HepG2 (cell line): ENCODE results near the gene TAGAP. TPM values are rescaled to one million over a fixed set of nuclear protein-coding genes. Genes with fewer than 3 reads are reported as not detected.
A peak's percentile ranks its signal among the peaks of the same experiment; 100 is the strongest.

Experiments used
- ATAC-seq: fragments of 200-7000 bp; cut with Tn5 transposase; 3 replicates; pipeline ENCODE4 v1.9.1; 2020; ENCODE audit warnings: mild to moderate bottlenecking, moderate library complexity
- BruUV-seq: library from RNA; stranded (reverse); fragments of 400-500 nt; replicated peaks from 2 replicates; lab custom pipeline; 2021; lab: Mats Ljungman, UMichigan
- CTCF ChIA-PET: fragments of 300-600 bp; formaldehyde crosslinking; extraction: SDS; loops from one replicate; lab custom pipeline; 2021; ENCODE audit warnings: low total read pairs, inconsistent platforms, low intra/inter-chr PET ratio; lab: Yijun Ruan, JAX
- POLR2A ChIA-PET: fragments of 350-600 bp; sonication (Branson Sonifier 250); formaldehyde crosslinking; loops from one replicate; lab custom pipeline; 2020; ENCODE audit warnings: antibody characterized with exemption, inconsistent platforms; lab: Yijun Ruan, JAX
- DNase-seq: peaks from one replicate; pipeline ENCODE4 v3.0.0-alpha.2; 2015; ENCODE audit warnings: low spot score
- FAIRE-seq: peaks from 3 replicates; lab custom pipeline; 2011; peaks lifted over from hg19 to GRCh38; lab: Jason Lieb, UNC
- H2AFZ ChIP-seq: one replicate; pipeline ENCODE4 v1.6.1; 2011; ENCODE audit warnings: low read length, inconsistent platforms
- H3K27ac ChIP-seq: fragments of 300-600 bp; 3 replicates; pipeline ENCODE4 v1.8.0; 2011; ENCODE audit warnings: mixed run types, mild to moderate bottlenecking, mixed read lengths, low read length, inconsistent platforms; ENCODE audit not compliant: insufficient read depth; ENCODE audit errors: extremely low read length
- H3K27me3 ChIP-seq, 2 experiments: fragments of 200-600 bp in 1 of 2; 2 replicates in 1 of 2; 3 replicates in 1 of 2; pipeline versions ENCODE4 v1.6.0 to v1.8.0; 2011; ENCODE audit warnings: low read length in 2 of 2, mild to moderate bottlenecking in 2 of 2, moderate library complexity in 2 of 2, inconsistent platforms in 1 of 2; ENCODE audit not compliant: insufficient read depth in 2 of 2, control insufficient read depth in 1 of 2
- H3K36me3 ChIP-seq, 2 experiments: fragments of 200-600 bp in 1 of 2; replicated peaks in 1 of 2; 2 replicates in 1 of 2; 3 replicates in 1 of 2; pipeline versions ENCODE4 v1.5.1 to v1.8.0; 2011; ENCODE audit warnings: low read length in 2 of 2, inconsistent platforms in 1 of 2; ENCODE audit not compliant: insufficient read depth in 2 of 2, control insufficient read depth in 1 of 2
- H3K4me1 ChIP-seq: 2 replicates; pipeline ENCODE4 v1.5.1; 2012; ENCODE audit warnings: low read length, inconsistent platforms; ENCODE audit not compliant: insufficient read depth
- H3K4me2 ChIP-seq: 2 replicates; pipeline ENCODE4 v1.6.0; 2011; ENCODE audit warnings: low read depth, low read length, inconsistent platforms
- H3K4me3 ChIP-seq, 3 experiments: fragments of 200-600 bp in 1 of 3; sonication (generic), shearing (Covaris generic) in 1 of 3; replicated peaks in 1 of 3; 2 replicates each; pipeline ENCODE4 v1.5.1; 2011 to 2016; ENCODE audit warnings: low read length in 3 of 3, inconsistent platforms in 2 of 3, low read depth in 2 of 3, mild to moderate bottlenecking in 2 of 3, control low read depth in 1 of 3, mixed read lengths in 1 of 3; ENCODE audit not compliant: insufficient read depth in 1 of 3
- H3K79me2 ChIP-seq: one replicate; pipeline ENCODE4 v1.6.1; 2011; ENCODE audit warnings: low read length, inconsistent platforms; ENCODE audit not compliant: insufficient read depth
- H3K9ac ChIP-seq: 2 replicates; pipeline ENCODE4 v1.6.0; 2011; ENCODE audit warnings: mild to moderate bottlenecking, low read depth, low read length, inconsistent platforms; ENCODE audit not compliant: insufficient read depth
- H3K9me3 ChIP-seq: 2 replicates; pipeline ENCODE4 v1.5.1; 2012; ENCODE audit warnings: mild to moderate bottlenecking, low read length
- H4K20me1 ChIP-seq: 2 replicates; pipeline ENCODE4 v1.6.0; 2011; ENCODE audit warnings: inconsistent platforms, mild to moderate bottlenecking, low read length, moderate library complexity; ENCODE audit not compliant: insufficient read depth
- BORCS8-MEF2B ChIP-seq: sonication (generic); formaldehyde crosslinking; IDR thresholded peaks from 2 replicates; pipeline ENCODE4 v1.8.0; 2022; ENCODE audit warnings: mild to moderate bottlenecking, missing genetic modification reagents
- CBX2 ChIP-seq, 2 experiments: fragments of 200-600 bp in 1 of 2; sonication (generic); formaldehyde crosslinking in 1 of 2; IDR thresholded peaks; 2 replicates each; pipeline versions ENCODE4 v1.7.0 to v1.8.1; 2018 to 2022; ENCODE audit warnings: low read depth in 2 of 2, low read length in 1 of 2, mild to moderate bottlenecking in 1 of 2, missing genetic modification reagents in 1 of 2
- U2AF2 ChIP-seq: fragments of 200-400 bp; formaldehyde crosslinking; IDR thresholded peaks from 2 replicates; pipeline ENCODE4 v1.6.1; 2017; ENCODE audit warnings: low read depth, mild to moderate bottlenecking, low read length
- ZNF17 ChIP-seq: sonication (generic); formaldehyde crosslinking; IDR thresholded peaks from 2 replicates; pipeline ENCODE4 v1.5.0; 2020; ENCODE audit warnings: mild to moderate bottlenecking, missing genetic modification reagents
- WGBS: methylation state at CpG from one replicate; pipeline ENCODE4 v1.1.6; 2017; ENCODE audit warnings: low lambda C conversion rate; 5-methylcytosine and 5-hydroxymethylcytosine counted together
- in situ Hi-C: cut with HindIII; loops from 2 replicates; pipeline ENCODE4 v1.10.0; 2017; ENCODE audit warnings: low pct_unique_long_range_greater_than_20kb; ENCODE audit not compliant: extremely low pct_ligation_motif_present
- intact Hi-C: fragments of 100-400 bp; cut with micrococcal nuclease; formaldehyde crosslinking; loops from one replicate; pipeline ENCODE4 v1.10.0; 2022; ENCODE audit not compliant: unreplicated experiment
- polyA plus RNA-seq, 8 experiments: library from polyadenylated mRNA; depleted of rRNA in 3 of 8; stranded (reverse) in 7 of 8; unstranded in 1 of 8; fragments of >200 nt; fragmentation: Illumina TruSeq in 4 of 8; extraction: Trizol in 4 of 8; gene quantifications; 2 replicates each; pipeline versions ENCODE4 v1.2.1 to v1.2.3, GENCODE V29; 2011 to 2016; ENCODE audit warnings: low read depth in 4 of 8, missing spikeins in 1 of 8, mixed read lengths in 1 of 8; ENCODE audit not compliant: insufficient read depth in 1 of 8
- total RNA-seq, 5 experiments: library from RNA; depleted of rRNA; stranded (reverse); fragments of >200 nt; fragmentation: Illumina TruSeq; extraction: Trizol; gene quantifications; 2 replicates each; pipeline ENCODE4 v1.2.3, GENCODE V29; 2016; ENCODE audit warnings: low read depth in 1 of 5

Gene TAGAP
- total and polyA plus RNA-seq, 2 of the 13 experiments (the other 11 are each of a cell fraction or from before 2014, with no cell fraction given): not detected

DNA sequence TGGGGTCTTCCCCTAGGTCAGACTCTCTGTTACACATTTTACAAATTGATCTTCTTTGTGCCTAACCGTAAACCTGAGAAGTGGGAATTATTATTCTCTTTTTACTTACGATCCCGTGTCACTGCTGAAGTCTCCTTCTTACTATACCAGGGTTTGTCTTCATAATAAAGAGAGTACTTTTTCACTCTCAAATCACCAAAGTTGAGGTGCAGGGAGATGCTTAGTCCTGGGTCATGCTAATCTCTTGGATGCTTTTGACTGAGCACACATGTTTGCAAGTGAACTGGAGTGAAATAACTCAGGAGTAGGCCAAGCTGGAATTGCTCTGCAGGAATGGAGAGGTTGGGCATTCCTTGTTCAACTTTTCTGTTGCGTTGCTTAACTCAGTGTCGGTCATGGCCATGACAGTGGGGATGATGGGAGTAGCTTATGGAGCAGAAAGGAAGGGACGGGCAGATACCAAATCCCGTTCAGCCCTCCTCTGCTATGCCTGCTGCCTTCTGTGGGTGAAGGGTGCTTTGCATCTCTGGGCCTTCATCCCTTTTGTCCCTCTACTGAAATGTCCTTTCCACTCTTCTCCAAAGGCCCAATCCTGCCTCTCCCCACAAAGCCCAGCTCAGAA is 15.2 kb upstream of the TAGAP start:
- Histone ChIP-seq H3K4me3 (no peak overlapping the region), H3K27me3 (peaks cover 5 to 82% of the 10 kb centered on the region in 2 experiments; a peak in 4 of 5 replicates), H4K20me1 (no peaks in the 10 kb centered on the region), H3K4me2 (no peak overlapping the region), H3K36me3 (no peaks in the 10 kb centered on the region), H3K4me1 (no peaks in the 10 kb centered on the region), H3K27ac (no peak overlapping the region), H3K9me3 (no peaks in the 10 kb centered on the region), H2AFZ (no peak overlapping the region), H3K79me2 (no peaks in the 10 kb centered on the region), H3K9ac (no peak overlapping the region)
- no peak for TF ChIP-seq BORCS8-MEF2B (CRISPR knock-in tag)
- TF ChIP-seq U2AF2: no peak
- no TSS peak for BruUV-seq
- intact Hi-C loops: no loop called here
- DNase-seq (no peak), FAIRE-seq (no peak), ATAC-seq (no peak)
- ChIA-PET POLR2A (no interaction called here), CTCF (no interaction called here)
- WGBS: 14% methylated on average over 7 of the region's 7 CpGs
- in situ Hi-C loops: no loop called here

DNA sequence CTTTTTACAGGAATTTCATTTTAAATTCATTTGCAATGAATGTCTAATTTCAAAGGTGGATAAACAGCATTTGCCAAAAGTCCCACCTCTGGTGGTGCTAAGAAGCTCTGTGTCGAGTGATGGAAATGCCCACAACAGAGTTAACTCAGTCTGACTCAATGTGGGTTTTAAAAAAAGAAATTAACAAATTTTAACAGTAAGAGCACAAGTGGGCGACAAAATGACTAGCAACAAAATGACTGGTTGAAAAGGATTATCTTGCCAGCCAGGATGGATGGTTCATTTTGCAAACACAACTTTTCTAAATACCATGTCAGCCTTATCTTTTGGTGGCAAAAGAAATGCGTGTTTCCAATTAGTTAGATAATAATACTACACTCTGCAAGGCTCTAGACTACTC is 14.3 kb upstream of the TAGAP start:
- 3% methylated on average over 3 of the region's 3 CpGs for WGBS
- Histone ChIP-seq H4K20me1 (no peaks in the 10 kb centered on the region), H3K9ac (no peak overlapping the region), H3K9me3 (no peaks in the 10 kb centered on the region), H3K27ac (no peak overlapping the region), H3K79me2 (no peaks in the 10 kb centered on the region), H2AFZ (no peak overlapping the region), H3K36me3 (no peaks in the 10 kb centered on the region), H3K27me3 (peaks cover 6 to 77% of the 10 kb centered on the region in 2 experiments; a peak in 4 of 5 replicates), H3K4me3 (no peak overlapping the region), H3K4me1 (no peaks in the 10 kb centered on the region), H3K4me2 (no peak overlapping the region)
- no TSS peak for BruUV-seq
- FAIRE-seq: no peak
- no peak for ATAC-seq
- ChIA-PET POLR2A (no interaction called here), CTCF (no interaction called here)
- intact Hi-C loops: no loop called here
- in situ Hi-C loops: no loop called here
- TF ChIP-seq CBX2 (IDR thresholded peaks at IDR 0.05; ENCODE audit: low read depth, low read length) (0 out of 2 replicates have a peak, but pooled peaks have one; percentile 59), CBX2 (CRISPR knock-in tag; IDR thresholded peaks at IDR 0.05; ENCODE audit: low read depth) (no peak), ZNF17 (no peak)
- no peak for DNase-seq
